GM19043 (cell line): ENCODE measurements around the gene LHPP.

ENCODE experiments used
- ATAC-seq: cut with Tn5 transposase; IDR thresholded peaks from one replicate; pipeline ENCODE4 v1.9.1; 2021; ENCODE audit warnings: low read depth; ENCODE audit not compliant: unreplicated experiment

Gene LHPP

GRCh38 chr10:124467165-124467564, 5.5 kb downstream of the LHPP start:
- no peak for ATAC-seq

- ATAC-seq = no peak
These were observed 7.0 kb downstream of the LHPP start for GRCh38 chr10:124468624-124469023.

DNA sequence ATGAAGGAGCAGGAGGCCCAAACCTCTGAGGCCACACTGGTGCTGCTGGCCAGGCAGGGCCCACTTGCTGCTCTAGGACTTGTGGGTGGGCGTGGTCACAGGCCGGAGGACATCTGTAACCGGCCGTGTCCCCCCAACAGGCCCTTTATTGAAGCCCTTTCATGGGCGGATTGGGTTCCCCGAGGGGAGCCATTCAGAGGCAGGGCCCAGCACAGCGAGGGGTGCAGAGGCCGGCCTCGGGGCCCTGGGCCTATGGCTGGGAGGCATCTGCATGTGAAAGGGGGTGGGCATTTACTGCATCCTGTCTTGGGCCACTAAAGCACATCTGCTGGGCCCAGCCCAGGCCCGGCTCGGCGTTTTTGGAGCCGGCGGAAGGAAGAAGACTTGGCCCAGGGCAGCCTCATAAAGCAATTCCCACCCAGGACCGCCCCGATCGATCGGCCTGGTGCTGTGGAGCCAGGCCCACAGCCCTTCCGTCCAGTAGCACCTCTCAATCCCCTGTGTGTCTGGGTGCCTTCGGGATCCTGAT, 8.4 kb downstream of the LHPP start:
- no peak for ATAC-seq

DNA sequence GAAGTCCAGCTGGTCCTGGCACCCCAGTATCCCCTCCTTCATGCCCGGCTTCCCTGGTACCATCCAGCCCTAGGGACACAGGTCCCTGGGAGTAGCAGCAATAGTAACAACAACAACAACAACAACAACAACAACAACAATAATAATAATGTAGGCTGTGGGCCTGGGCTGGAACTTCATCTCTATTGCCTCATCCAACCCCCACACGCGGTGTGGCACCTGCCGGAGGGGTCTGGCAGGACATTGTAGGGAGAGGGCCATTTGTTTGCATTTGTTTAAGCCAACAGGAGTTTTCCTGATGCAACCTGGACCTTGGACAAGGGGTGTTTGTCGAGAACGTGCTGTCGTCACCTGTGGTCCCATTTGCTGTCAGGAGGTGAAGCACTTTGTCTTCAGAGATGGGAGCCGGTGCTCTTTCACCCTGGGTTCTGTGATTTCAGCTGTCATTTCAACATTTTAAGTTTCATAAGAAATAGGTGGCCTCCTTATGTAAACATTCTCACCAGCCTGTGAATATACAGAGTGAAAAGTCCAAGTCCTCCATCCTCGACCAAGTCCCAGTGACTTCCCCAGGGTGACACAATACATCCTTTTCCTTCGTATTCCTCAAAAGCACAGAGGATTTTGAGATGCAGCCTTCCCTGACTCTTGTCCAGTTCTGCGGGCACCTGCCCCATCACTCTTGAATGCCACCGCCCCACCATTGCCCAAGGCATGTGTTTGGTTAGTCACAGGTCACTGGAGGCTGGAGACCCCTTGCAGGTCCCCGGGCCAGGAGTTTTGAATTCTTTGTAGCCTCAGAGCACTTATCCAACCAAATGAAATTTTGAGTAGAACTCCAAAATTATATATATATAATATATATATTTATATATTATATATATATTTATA, 9.2 kb downstream of the LHPP start:
- ATAC-seq = no peak

DNA sequence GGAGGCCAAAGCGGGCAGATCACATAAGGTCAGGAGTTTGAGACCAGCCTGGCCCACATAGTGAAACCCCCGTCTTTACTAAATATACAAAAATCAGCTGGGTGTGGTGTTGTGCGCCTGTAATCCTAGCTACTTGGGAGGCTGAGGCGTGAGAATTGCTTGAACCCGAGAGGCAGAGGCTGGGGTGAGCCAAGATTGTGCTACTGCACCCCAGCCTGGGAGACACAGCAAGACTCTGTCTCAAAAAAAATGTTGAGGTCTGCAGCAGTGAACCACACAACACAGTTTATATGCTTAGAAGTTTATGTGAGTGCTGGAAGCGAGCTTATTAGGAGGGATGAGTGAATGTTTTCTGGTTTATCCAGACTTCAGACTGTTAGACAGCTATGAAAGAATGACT, 10.4 kb downstream of the LHPP start:
- ATAC-seq = no peak

GRCh38 chr10:124473070-124473469, 11.4 kb downstream of the LHPP start:
- no peak for ATAC-seq

- ATAC-seq = no peak
These were observed 13.0 kb downstream of the LHPP start for GRCh38 chr10:124474514-124475070.

GRCh38 chr10:124476043-124476725, 14.6 kb downstream of the LHPP start:
- ATAC-seq = no peak

GRCh38 chr10:124477614-124478363, 16.2 kb downstream of the LHPP start:
- no peak for ATAC-seq

DNA sequence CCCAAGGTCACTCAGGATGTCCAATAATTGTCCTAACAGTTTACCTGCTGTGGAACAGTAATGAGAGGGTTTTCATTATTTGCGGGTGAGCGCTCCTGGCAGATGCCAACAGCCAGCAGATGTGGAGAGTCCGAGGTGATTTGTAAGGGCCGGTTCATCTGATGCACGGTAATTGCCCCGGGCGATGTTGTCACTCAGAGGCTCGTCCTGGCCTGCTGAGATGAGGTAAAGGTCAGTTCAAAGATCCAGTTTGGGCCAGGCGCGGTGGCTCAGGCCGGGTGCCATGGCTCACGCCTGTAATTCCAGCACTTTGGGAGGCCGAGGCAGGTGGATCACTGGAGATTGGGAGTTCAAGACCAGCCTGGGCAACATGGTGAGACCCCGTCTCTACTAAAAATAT, 16.9 kb downstream of the LHPP start:
- no peak for ATAC-seq

DNA sequence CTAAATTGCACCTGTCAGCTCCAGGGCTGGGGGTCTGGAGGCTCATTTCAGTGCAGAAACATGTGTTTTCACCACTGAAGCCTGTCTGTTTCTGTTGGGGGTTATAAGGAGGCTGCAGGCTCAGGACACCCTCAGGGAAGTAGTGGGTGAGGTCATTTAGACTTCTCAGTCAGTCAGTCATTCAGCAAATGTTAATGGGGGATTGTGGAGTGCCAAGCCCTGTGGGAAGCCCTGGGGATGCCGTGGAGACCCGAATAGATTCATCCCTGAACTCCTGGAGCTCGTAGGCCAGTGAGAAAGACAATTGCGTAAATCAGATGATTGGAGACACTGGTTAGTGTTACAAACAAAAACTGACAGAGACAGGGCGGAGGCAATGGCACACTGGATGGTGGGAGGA, 19.2 kb downstream of the LHPP start:
- no peak for ATAC-seq

GRCh38 chr10:124481717-124482116, 20.1 kb downstream of the LHPP start:
- no peak for ATAC-seq

GRCh38 chr10:124482236-124482800, 20.7 kb downstream of the LHPP start:
- no peak for ATAC-seq

DNA sequence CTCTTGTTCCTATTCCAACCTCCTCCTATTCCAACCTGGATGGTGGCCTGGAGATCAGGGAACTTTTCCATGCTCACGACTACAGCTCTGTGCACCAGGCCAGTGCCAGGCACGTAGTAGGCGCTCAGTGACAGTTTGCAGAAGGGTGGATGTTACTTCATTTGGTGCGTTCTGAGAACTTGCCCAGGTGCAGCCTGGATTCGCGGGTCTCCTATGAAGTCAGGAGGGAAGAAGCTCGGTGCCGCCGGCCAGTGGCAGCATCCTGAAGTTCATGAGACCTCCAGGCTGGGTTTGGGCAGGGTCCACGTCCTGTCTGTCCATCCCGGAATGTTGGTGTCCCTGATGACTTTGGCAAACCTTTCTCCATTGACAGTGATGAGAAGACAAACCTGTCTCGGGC, 21.3 kb downstream of the LHPP start:
- no peak for ATAC-seq

GRCh38 chr10:124484031-124484430, 22.4 kb downstream of the LHPP start:
- ATAC-seq = no peak

DNA sequence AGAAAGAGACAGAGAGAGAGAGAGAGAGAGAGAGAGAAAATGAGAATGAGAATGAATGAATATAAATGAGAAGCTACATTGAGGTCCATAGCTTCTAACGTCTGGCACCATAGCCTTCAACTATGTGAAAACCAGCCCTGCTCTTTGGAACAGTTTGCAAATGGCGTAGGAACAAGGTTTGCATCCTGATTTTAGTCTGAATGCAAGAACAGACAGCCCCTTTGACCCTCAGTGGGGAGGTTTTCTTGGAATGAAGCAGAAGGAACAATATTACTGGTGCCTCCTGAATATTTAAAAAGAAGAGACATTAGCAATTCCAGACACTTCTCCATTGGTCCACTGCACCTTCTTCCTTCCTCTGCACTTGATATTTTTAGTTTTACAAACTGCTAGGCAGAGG, 23.0 kb downstream of the LHPP start:
- ATAC-seq = no peak

DNA sequence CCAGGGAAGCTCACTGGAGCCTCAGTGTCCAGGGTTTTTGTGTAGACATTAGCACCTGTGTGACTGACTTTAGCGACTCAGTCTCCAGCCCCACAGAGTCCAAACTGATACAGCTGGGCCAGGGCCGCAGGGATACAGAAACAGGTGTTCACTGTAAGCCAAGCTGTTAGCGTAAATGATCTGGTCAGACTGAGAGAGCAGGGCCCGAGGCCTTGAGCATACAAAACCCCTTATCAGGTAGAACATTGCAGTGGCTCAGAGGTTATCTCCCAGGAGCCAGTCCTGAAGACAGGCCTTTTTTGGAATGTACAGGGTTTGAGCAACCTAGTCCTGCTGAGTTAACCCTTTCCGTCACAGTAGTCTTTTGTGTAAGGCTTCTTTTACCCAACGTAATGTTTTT, 25.0 kb downstream of the LHPP start:
- no peak for ATAC-seq

- no peak for ATAC-seq
These were observed 29.5 kb downstream of the LHPP start for GRCh38 chr10:124491105-124491504.

DNA sequence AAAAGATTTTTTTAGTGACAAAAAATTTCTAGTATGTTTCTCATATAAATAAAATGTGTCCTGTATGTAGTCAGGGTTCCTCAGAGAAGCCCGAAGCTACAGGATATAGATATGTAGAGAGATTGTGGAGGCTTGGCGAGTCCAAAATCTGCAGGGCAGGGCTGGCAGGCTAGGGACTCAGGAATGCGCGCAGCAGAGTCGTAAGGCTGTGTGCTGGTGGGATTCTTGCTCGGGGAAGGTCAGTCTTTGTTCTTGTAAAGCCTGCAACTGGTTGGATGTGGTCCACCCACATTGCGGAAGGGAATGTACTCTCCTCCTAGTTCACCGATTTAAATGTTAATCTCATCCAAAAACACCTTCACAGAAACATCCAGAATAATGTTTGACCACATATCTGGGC, 30.6 kb downstream of the LHPP start:
- no peak for ATAC-seq

DNA sequence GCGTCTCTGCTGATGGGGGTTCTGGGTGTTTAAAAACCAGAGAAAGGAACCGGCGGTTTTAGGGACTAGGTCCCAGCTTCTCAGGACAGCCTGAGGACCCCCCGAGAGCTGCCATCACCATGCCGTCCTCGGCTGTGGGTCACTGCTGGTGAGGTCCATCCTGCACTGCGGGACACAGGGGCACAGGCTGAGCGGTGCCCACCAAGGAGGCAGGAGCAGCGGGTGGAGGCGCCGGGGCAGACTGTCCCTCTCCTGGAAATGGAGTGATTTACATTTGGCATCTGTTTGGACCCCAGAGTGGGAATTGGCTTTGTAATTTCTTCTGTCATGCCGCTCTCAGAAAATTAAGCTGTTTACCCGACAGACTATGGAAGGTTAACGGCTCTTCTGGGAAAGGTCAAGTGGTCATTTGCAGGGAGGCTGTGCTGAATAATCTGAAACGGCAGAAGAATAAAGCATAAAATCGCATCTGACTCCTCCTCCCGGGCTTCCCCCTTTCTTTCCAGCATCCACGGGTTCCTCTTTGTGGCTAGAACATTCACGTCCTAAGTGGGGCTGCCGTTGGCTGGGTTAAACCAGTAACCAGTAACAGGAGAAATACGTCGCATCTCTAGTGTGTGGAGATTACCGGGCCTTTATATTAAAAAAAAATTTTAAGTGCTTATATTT, 31.7 kb downstream of the LHPP start:
- no peak for ATAC-seq
